Lower leg skin (tissue), 4 donors: ENCODE results near the gene TLE2. TPM values are rescaled to one million over a fixed set of nuclear protein-coding genes. Genes with fewer than 3 reads are reported as not detected.
"Not testable (repeated sequence)": the region's sequence is repeated elsewhere in the genome, so short reads cannot be mapped to it uniquely, and the experiment has no call there.

Source experiments
- DNase-seq, 2 donors: peaks; one replicate each; pipeline ENCODE4 v3.0.0-alpha.2; 2019; ENCODE audit warnings: low spot score in 2 of 2
- H3K4me3 ChIP-seq: fragments of 200-600 bp; sonication (generic); 2 replicates; pipeline ENCODE4 v1.5.1; 2017; ENCODE audit warnings: mild to moderate bottlenecking, low read depth; ENCODE audit not compliant: poor library complexity, severe bottlenecking
- POLR2A ChIP-seq, 2 donors: fragments of 450-650 bp; IDR thresholded peaks; one replicate each; pipeline ENCODE4 v1.6.1; 2016 to 2017; ENCODE audit warnings: antibody characterized with exemption in 2 of 2, mild to moderate bottlenecking in 1 of 2, moderate library complexity in 1 of 2
- WGBS, 2 donors: methylation state at CpG; one replicate each; pipeline ENCODE4 v1.1.5; 2018; 5-methylcytosine and 5-hydroxymethylcytosine counted together
- intact Hi-C: fragments of 100-400 bp; cut with DNase I; formaldehyde crosslinking; loops from one replicate; pipeline ENCODE4 v1.15.0; 2023; ENCODE audit warnings: low total_unique reads
- total RNA-seq, 4 donors: library from RNA; depleted of rRNA; stranded (reverse); fragments of >200 nt; gene quantifications; one replicate each; pipeline ENCODE4 v1.1.0, GENCODE V29; 2016
- TF ChIP-seq, protein P1 (sequence below), 3 donors: fragments of 450-650 bp; IDR thresholded peaks; one replicate each; pipeline ENCODE4 v1.5.1; 2016; ENCODE audit warnings: antibody characterized with exemption in 3 of 3, mild to moderate bottlenecking in 3 of 3, moderate library complexity in 2 of 3

The TLE2 gene
- total RNA-seq, 4 donors from 2014 or later, result 25.3 to 40.1 (median 33.5) TPM

DNA sequence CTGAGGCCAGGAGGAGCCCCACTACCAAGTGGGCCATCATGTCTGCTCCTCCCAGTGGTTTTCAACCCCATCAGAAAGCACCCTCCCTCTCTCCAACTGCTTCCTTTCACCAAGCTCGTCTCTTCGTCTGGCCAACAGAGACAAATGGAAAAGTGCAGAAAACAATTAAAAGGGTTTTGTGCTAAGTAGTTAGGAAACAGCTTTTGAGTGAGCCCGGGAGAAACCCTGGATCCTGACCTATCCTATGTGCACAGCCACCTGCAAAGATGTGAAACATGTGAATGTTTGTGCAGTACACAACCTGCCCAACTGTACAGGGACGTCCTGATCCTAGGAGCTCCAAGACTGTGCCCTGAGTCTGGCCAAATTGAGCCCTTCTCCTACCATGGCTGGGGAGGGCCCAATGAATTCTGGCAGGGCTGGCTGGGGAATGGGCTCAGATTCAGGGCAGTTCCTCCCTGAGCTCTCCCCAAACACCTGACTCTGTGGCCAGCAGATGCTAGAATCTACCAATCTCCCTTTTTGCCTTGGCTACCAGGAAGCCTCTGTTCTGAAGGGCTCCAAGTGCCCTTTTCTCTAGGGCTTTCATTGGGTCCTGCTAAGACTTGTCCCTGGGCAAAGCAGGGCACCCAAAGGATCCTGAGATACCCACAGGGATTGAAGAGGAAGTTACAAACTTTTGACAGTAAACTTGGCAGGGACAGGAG is 25.3 kb upstream of the TLE2 start:
- DNase-seq, result no peak
- intact Hi-C loops, result no loop called here
- TF ChIP-seq, protein P1, sequence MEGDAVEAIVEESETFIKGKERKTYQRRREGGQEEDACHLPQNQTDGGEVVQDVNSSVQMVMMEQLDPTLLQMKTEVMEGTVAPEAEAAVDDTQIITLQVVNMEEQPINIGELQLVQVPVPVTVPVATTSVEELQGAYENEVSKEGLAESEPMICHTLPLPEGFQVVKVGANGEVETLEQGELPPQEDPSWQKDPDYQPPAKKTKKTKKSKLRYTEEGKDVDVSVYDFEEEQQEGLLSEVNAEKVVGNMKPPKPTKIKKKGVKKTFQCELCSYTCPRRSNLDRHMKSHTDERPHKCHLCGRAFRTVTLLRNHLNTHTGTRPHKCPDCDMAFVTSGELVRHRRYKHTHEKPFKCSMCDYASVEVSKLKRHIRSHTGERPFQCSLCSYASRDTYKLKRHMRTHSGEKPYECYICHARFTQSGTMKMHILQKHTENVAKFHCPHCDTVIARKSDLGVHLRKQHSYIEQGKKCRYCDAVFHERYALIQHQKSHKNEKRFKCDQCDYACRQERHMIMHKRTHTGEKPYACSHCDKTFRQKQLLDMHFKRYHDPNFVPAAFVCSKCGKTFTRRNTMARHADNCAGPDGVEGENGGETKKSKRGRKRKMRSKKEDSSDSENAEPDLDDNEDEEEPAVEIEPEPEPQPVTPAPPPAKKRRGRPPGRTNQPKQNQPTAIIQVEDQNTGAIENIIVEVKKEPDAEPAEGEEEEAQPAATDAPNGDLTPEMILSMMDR (IDR thresholded peaks at IDR 0.05), result no peak
- TF ChIP-seq POLR2A (IDR thresholded peaks at IDR 0.05), result no peak
- 56% methylated on average over 4 of the region's 4 CpGs for WGBS, 2 donors
- no peak overlapping the region for H3K4me3 ChIP-seq

DNA sequence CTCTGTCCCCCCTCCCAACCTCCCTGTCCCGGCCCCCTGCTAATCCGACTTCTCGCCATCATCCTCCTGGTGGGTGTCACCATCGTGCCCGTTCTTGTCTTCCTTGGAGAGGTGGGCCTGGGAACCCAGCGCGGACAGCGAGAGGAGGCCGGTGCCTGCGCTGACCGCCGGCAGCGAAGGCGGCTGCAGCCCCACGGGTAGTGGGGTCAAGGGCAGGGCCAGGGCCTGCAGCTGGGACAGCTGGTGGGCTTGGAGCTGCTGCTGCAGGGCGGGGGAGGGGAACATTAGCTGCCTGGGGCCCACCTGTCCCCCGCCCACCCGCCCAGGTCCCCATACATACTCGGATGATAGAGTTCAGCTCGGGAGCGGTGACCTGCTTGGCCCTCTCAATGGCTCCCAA is 24.7 kb upstream of the TLE2 start:
- intact Hi-C loops, result no loop called here
- TF ChIP-seq, protein P1 (IDR thresholded peaks at IDR 0.05), result no peak
- no peak for TF ChIP-seq POLR2A (IDR thresholded peaks at IDR 0.05)
- 73 to 83% methylated on average over 18 to 21 of the region's 21 CpGs for WGBS, 2 donors
- H3K4me3 ChIP-seq, result no peak overlapping the region
- DNase-seq, result no peak

DNA sequence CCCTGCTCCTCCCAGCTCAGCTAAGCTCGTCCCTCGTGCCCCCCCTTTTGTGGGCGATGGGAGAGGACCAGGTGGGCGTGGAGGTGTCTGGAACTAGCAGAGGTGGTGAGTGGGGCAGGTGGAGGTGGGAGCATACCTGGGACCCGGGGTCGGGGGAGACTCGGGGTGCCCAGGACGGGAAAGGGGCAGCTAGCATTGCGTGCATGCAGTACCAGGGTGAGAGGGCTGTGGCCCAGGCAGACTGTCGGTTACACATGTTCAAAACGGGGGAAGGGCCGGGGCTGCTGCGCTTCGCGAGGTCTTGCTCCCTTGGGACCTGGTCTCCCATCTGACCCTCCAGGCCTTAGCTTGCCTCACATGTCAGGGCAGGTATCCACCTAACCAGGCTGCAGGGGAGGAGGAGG is 24.1 kb upstream of the TLE2 start:
- 51 to 54% methylated on average over 15 of the region's 15 CpGs for WGBS, 2 donors
- intact Hi-C loops, result no loop called here
- no peak for DNase-seq

DNA sequence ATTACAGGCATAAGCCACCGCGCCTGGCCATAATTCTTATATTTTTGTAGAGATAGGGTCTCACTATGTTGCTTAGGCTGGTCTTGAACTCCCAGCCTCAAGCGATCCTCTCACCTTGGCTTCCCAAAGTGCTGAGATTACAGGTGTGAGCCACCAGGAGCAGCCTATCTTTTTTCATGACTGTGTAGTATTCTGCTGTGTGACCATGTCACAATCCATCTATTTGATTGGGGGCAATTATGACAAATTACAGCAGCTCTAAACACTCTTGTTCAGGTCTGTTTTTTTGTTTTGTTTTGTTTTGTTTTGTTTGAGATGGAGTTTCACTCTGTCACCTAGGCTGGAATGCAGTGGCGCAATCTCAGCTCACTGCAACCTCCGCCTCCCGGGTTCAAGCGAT is 20.9 kb upstream of the TLE2 start:
- H3K4me3 ChIP-seq, intact Hi-C loops, DNase-seq: not testable (repeated sequence)
- WGBS, 2 donors, result 95 to 96% methylated on average over 7 of the region's 7 CpGs

More for the DNA sequence above, 24.1 kb upstream of the TLE2 start:
- TF ChIP-seq, protein P1 (IDR thresholded peaks at IDR 0.05), result no peak
- no peak for TF ChIP-seq POLR2A (IDR thresholded peaks at IDR 0.05)
- H3K4me3 ChIP-seq, result no peak overlapping the region

DNA sequence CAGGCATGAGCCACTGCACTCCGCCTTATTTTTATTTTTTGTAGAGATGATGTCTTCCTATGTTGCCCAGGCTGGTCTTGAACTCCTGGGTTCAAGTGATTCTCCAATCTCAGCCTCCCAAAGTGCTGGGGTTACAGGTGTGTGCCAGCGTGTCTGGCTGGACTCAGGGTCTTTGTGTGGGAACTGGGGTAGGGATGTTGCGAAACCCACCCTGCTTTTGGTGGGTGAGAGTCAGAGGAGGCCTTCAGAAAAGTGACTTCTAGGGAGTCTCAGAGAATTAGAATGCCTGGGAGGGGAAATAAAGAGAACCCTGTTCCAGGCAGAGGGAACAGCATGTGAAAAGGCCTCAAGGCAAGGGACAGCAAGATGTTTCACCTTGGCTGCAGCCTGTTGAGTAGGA is 20.0 kb upstream of the TLE2 start:
- no peak overlapping the region for H3K4me3 ChIP-seq
- WGBS, 2 donors, result 93 to 98% methylated on average over 3 of the region's 3 CpGs
- DNase-seq, result no peak
- TF ChIP-seq, protein P1 (IDR thresholded peaks at IDR 0.05), result no peak
- no peak for TF ChIP-seq POLR2A (IDR thresholded peaks at IDR 0.05)
- intact Hi-C loops, result no loop called here

DNA sequence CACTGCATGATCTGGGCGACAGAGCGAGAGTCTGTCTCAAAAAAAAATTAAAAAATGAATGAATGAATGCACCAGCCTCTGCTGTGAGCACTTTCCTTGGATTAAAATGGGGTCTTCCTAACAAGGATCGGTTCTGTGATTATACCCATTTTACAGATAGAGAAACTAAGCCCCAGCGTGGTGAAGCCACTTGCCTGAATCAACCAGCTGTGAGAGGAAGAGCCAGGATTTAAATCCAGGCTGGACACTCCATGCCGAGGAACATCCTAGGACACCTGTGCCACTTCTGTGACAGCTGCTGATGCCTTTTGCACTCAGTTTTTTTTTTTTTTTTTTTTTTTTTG is 19.1 kb upstream of the TLE2 start:
- TF ChIP-seq, protein P1 (IDR thresholded peaks at IDR 0.05), result no peak
- TF ChIP-seq POLR2A (IDR thresholded peaks at IDR 0.05), result no peak
- intact Hi-C loops, result no loop called here
- DNase-seq, result no peak
- H3K4me3 ChIP-seq, result no peak overlapping the region
- WGBS, 2 donors, result 77 to 79% methylated on average over 5 of the region's 5 CpGs
